Kidney tubule cell (primary cell): ENCODE results near the gene CDH4.
"Not testable (repeated sequence)": the region's sequence is repeated elsewhere in the genome, so short reads cannot be mapped to it uniquely, and the experiment has no call there.

Experiments
- DNase-seq: peaks from one replicate; pipeline ENCODE4 v3.0.0-alpha.2; 2018; ENCODE audit warnings: low spot score

CDH4 gene

DNA sequence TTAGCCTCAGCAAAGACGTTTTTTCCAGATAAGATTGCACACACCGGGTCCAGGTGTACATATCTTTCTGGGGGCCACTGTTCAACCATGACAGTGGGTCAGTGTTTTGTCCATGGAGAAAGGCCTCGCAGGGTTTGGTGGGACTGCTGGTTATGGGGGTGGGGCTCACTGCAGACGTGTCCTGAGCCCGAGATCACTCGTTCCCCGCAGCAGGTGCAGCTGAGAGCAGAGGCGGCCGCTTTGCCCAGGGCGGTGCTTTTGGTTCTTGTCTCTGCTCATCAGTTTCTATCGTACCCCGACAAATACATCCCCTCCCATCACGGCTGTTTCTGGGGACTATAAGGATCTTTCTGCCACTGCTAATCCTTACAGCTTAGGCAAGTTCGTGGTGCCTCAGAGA, 166.9 kb downstream of the CDH4 start:
- DNase-seq: no peak

GRCh38 chr20:61419501-61419900, 167.4 kb downstream of the CDH4 start:
- DNase-seq: no peak

GRCh38 chr20:61420056-61420455, 168.0 kb downstream of the CDH4 start:
- DNase-seq: no peak

DNA sequence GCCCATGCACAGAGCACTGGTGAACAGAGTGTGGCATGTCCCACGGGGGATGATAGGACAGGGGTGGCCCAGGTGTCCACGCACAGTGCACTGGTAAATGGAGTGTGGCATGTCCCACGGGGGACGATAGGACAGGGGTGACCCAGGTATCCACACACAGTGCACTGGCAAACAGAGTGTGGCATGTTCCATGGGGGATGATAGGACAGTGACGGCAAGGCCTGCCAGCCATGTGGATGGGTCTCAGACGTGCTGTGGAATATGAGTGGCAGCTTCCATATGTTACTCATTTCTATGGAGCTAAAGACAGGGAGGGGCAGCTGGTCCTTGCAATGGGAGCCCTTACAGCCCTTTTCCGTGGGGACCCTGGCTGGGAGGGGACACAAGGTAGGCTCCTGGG, 168.7 kb downstream of the CDH4 start:
- DNase-seq: no peak

GRCh38 chr20:61422636-61423425, 170.8 kb downstream of the CDH4 start:
- peak; percentile 30 for DNase-seq

- DNase-seq: no peak
Measured at GRCh38 chr20:61424011-61424627, 172.1 kb downstream of the CDH4 start.

GRCh38 chr20:61424628-61425420, 172.8 kb downstream of the CDH4 start:
- no peak for DNase-seq

DNA sequence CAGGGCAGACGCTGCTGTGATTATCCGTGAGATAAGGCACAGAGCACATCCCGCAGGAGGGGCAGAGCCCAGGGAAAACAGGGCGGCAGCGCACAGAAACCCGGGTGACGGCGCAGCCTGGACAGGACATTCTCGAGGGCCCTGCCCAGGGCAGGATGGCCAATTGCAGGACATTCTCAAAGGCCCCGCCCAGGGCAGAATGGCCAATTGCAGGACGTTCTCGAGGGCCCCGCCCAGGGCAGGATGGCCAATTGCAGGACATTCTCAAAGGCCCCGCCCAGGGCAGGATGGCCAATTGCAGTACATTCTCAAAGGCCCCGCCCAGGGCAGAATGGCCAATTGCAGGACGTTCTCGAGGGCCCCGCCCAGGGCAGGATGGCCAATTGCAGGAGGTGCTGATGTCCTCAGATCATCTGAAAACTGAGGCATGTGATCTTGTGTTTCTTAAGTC, 173.5 kb downstream of the CDH4 start:
- not testable (repeated sequence) for DNase-seq

DNA sequence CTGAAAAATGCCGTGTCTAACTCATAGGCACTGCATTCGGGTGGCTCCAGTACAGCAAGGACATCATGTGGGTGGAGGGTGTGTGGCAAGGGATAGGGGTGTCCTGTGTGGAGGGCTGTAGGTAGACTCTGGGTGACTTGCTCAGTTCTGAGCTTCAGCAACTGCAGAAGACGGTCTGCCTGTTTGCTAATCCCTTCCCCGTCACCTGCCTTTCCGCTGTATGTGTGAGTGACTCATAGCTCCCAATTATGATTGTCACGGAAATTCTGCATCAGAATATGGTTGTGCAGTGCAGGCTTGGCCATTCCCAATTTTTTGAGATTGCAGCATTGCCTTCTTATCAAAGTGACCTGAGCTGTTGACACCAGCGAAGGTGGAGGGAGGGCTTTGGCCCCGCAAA, 174.3 kb downstream of the CDH4 start:
- DNase-seq: no peak

DNA sequence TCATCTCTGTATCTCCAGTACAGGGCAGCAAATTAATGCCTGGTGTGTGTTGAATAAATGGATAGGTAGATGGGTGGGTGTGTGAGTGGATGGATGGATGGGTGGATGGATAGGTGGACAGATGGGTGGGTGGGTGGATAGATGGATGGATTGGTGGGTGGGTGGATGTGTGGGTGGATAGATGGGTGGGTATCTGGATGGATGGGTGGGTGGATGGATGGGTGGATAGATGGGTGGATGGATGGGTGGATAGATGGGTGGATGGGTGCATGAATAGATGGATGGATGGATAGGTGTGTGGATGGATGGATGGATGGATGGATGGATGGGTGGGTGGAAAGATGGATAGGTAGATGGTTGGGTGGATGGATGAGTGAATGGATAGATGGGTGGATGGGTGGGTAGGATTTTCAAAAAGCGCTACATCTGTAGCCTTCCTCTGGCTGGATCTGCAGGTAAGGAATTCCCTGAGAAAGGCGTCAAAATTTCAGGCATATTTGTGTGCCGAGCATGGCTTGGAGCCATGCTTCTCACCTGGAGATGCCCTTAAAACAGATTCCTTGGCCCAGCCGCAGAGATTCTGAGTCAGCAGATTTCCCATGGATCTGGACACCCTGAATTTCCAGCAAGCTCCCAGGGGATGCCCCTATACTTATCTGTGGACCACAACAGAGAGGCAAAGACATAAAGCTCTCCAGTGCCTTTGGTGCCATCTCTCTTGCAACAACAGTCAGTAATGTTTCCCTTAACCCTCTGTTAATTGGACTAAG, 177.6 kb downstream of the CDH4 start:
- no peak for DNase-seq

DNA sequence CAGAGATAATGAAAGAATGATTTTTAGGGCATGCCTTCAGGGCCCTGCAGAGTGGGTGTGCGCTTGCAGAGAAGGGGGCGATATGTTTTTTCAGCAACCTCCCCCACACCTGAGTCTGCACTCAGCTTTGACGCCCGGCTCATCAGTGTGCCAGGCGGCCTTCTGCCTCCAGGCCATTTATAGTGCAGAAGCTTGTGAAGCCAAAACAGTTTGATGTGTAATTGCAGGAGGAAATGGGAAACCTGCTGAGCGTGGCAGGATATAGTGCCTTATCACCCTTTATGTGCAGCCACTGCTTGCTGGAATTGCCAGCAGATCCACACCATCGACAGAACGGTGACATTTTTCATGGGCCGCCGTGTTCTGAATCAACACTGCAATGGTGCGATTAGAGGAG, 178.2 kb downstream of the CDH4 start:
- DNase-seq: no peak

GRCh38 chr20:61433176-61433575, 181.1 kb downstream of the CDH4 start:
- no peak for DNase-seq

DNA sequence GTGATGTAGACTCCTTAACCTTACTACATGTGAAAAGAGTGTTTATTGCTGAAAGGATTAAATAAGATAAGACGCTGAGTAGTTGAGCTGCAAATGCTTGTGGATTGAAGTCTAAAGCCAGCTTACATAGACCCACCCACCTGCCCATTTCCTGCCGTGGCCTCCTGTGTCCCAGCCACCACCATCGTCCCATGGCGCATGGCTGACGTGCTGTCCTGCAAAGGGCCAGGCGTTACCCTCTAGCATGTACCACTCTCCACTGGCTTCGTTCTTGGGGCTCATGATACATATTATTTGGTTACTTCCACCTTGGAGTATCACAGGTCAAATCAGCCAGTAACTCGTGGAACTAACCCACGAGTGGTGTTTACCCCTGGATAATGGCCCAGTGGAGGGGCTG, 181.8 kb downstream of the CDH4 start:
- no peak for DNase-seq

- no peak for DNase-seq
Measured at GRCh38 chr20:61434341-61434781, 182.3 kb downstream of the CDH4 start.

DNA sequence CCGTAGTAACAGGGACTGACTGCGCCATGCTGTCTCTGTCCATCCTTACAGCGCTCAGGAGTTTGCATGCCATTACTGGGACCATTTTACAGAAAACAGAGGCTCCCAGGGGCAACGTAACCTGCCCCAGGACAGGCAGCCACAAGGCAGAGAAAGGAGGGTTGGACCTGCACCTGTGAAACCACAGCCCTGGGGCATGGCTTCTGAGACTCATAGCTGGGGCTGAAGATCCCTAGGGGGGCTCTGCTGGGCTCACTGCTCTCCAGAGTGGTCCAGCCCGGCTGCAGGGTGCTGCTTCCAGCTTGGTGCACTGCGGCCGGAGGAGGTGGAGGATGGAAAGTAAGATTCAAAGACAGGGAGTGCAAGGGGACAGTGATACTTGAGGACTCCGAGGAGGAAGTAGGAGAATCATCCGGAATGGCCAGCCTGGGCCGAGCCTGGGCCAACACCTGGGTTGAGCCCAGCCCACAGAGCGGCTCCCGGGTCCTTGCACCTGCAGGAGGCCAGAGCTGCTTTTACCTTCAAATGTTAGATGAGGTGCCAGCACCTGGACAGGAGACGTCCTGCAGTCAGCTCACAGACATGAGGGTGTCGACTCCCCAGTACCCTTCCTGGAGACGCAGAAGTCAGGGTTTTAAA, 183.2 kb downstream of the CDH4 start:
- DNase-seq: no peak

DNA sequence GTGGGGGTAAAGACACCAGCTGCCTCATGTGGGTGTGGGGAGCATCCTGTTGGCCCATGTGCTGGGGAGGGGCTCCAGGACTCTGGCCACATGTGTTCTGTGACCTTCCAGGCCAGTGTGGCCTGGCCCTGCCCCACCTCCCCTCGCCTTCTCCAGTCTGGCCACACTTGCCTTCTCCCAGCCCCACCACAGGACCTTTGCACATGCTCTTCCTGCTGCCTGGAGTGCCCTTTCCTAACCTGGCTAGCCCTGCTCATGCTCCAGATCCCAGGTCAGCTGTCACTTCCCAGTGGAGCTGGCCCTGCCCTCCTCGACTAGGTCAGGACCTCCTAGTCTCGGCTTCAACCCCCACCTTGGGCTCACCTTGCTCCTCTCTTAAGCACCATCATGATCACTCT, 183.8 kb downstream of the CDH4 start:
- DNase-seq: no peak

GRCh38 chr20:61436283-61436666, 184.2 kb downstream of the CDH4 start:
- DNase-seq: peak; percentile 62

DNA sequence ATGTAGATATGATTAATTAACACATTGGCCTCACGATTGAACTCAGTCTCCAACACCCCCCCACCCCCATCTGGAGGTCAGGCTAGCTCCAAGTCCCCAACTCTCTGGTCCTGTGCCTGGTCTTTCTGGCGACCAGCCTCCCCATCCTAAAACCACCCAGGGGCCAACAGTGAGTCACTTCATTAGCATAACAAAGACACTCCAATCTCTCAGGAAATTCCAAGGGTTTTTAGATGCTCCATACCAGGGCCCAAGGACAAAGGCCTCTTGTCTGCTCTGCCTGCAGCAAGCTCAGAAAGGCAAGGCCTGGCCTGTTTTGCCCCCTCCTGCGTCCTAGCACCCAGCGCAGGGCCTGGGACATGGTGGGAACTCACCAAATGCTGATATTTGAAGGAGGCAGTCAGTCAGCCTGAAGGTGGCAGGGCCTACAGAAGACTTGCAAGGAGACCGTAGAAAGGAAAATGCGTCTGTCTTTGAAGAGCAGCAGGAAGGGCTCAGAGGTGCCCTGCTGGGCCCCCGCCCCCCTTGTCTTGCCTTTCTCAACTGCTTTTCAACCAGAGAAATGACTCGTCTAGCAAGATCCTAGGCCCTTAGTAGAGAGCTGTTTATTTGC, 184.7 kb downstream of the CDH4 start:
- DNase-seq: peak; percentile 84

DNA sequence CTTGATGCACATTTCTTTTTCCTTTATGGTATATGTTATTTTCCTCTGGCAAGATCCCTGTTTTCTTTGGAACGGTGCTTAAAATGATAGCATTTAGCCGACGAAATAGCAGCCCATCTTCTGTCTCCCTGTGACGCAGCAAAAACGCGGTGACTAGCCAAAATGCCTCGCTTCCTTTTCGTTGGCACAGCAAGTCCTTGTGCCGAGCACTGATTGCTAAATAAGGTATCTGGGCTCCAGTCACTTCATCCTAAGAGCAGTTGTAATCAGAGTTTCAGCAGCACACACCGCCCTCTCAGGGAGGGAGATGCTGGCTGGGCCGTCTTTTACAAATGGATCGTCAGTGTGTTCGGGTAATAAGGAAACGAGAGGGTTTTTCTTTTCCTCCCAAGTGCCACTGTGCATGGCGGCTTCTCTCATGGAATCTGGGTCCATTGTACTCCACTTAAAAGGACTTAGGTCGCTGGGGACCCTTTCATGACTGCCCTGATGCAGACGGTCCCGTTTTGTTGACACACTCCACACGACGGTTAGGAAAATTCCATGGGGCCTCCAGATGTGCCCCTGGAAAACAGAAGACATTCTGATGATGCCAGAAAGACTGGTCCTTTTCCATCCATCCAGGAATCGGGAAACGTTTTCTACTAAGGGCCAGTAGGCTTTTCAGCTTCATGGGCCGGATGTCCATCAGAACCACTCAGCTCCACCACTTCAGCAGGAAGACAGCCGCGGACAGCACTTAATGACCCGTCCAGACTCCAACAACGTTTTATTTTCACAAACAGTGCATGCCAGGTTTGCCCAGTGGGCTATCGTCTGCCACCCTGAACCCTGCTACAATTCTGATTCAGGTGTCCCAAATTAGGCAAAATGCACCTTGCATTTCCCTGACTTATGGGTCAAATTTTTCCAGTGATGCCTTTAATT, 185.5 kb downstream of the CDH4 start:
- no peak for DNase-seq

- no peak for DNase-seq
Measured at GRCh38 chr20:61438285-61438684, 186.2 kb downstream of the CDH4 start.
